GM10847 (cell line): Measurements from ENCODE around the gene CGRRF1.

Experiments used
- POLR2A ChIP-seq: IDR thresholded peaks from 2 replicates; pipeline ENCODE4 v1.6.1; 2011; ENCODE audit not compliant: insufficient read length; ENCODE audit errors: extremely low read depth

Gene CGRRF1

GRCh38 chr14:54509546-54510501 is at the start of gene CGRRF1:
TSS of gene CGRRF1 (plus strand) at chr14:54509906. CDS start at chr14:54509960, 54 bp downstream.
- TF ChIP-seq POLR2A: peak; percentile 52

GRCh38 chr14:54462048-54462447 is 47.7 kb upstream of the CGRRF1 start:
- TF ChIP-seq POLR2A: no peak

GRCh38 chr14:54465654-54466053 is 44.1 kb upstream of the CGRRF1 start:
- TF ChIP-seq POLR2A: no peak

- no peak for TF ChIP-seq POLR2A
Observed at GRCh38 chr14:54467280-54467679, 42.4 kb upstream of the CGRRF1 start.

GRCh38 chr14:54470701-54471100 is 39.0 kb upstream of the CGRRF1 start:
- TF ChIP-seq POLR2A: no peak

- no peak for TF ChIP-seq POLR2A
Observed at GRCh38 chr14:54471641-54472040, 38.1 kb upstream of the CGRRF1 start.

- no peak for TF ChIP-seq POLR2A
Observed at GRCh38 chr14:54472315-54472714, 37.4 kb upstream of the CGRRF1 start.

GRCh38 chr14:54474232-54474793 is 35.4 kb upstream of the CGRRF1 start:
- TF ChIP-seq POLR2A: no peak

- TF ChIP-seq POLR2A: no peak
Observed at GRCh38 chr14:54475187-54475899, 34.4 kb upstream of the CGRRF1 start.

- no peak for TF ChIP-seq POLR2A
Observed at GRCh38 chr14:54475911-54476310, 33.8 kb upstream of the CGRRF1 start.

- TF ChIP-seq POLR2A: no peak
Observed at GRCh38 chr14:54478636-54479215, 31.0 kb upstream of the CGRRF1 start.

- TF ChIP-seq POLR2A: no peak
Observed at GRCh38 chr14:54480830-54481562, 28.7 kb upstream of the CGRRF1 start.

- no peak for TF ChIP-seq POLR2A
Observed at GRCh38 chr14:54481695-54482094, 28.0 kb upstream of the CGRRF1 start.

- no peak for TF ChIP-seq POLR2A
Observed at GRCh38 chr14:54483073-54483745, 26.5 kb upstream of the CGRRF1 start.

GRCh38 chr14:54483846-54484245 is 25.9 kb upstream of the CGRRF1 start:
- no peak for TF ChIP-seq POLR2A

- TF ChIP-seq POLR2A: no peak
Observed at GRCh38 chr14:54486685-54487084, 23.0 kb upstream of the CGRRF1 start.
